Stimulated activated CD8-positive, alpha-beta memory T cell treated with anti-CD3 and anti-CD28 coated beads, Interleukin-12 subunit alpha, Interleukin-12 subunit beta, amount 100 ng/mL, for 24 hours (primary cell): ENCODE results near the gene BCL2.

ENCODE experiments used
- DNase-seq: peaks from one replicate; pipeline ENCODE4 v3.0.0-alpha.2; 2020; ENCODE audit errors: extremely low read depth

Gene BCL2

GRCh38 chr18:63107931-63108330 lies 211.6 kb downstream of the BCL2 start:
- no peak for DNase-seq

GRCh38 chr18:63107171-63107845 lies 212.3 kb downstream of the BCL2 start:
- DNase-seq: no peak

- DNase-seq: no peak
Measured at GRCh38 chr18:63106727-63107126, 212.8 kb downstream of the BCL2 start.

- DNase-seq: no peak
Measured at GRCh38 chr18:63105636-63106316, 213.8 kb downstream of the BCL2 start.

- no peak for DNase-seq
Measured at GRCh38 chr18:63104868-63105267, 214.7 kb downstream of the BCL2 start.

GRCh38 chr18:63102941-63103744 lies 216.4 kb downstream of the BCL2 start:
- DNase-seq: no peak

GRCh38 chr18:63100630-63101055 lies 218.9 kb downstream of the BCL2 start:
- DNase-seq: no peak

GRCh38 chr18:63099848-63100629 lies 219.5 kb downstream of the BCL2 start:
- no peak for DNase-seq

- DNase-seq: no peak
Measured at GRCh38 chr18:63099091-63099840, 220.3 kb downstream of the BCL2 start.

GRCh38 chr18:63098018-63098981 lies 221.3 kb downstream of the BCL2 start:
- DNase-seq: no peak

GRCh38 chr18:63097178-63097577 lies 222.4 kb downstream of the BCL2 start:
- no peak for DNase-seq

GRCh38 chr18:63096327-63096874 lies 223.2 kb downstream of the BCL2 start:
- DNase-seq: no peak

GRCh38 chr18:63095768-63096167 lies 223.8 kb downstream of the BCL2 start:
- DNase-seq: no peak

GRCh38 chr18:63091671-63092364 lies 227.8 kb downstream of the BCL2 start:
- DNase-seq: no peak

- DNase-seq: no peak
Measured at GRCh38 chr18:63090334-63090733, 229.2 kb downstream of the BCL2 start.

GRCh38 chr18:63089041-63089440 lies 230.5 kb downstream of the BCL2 start:
- DNase-seq: no peak

- DNase-seq: no peak
Measured at GRCh38 chr18:63088262-63088661, 231.3 kb downstream of the BCL2 start.

- DNase-seq: no peak
Measured at GRCh38 chr18:63087421-63088230, 231.9 kb downstream of the BCL2 start.
